DND-41 (cell line): Measurements from ENCODE around the gene NNMT.

ENCODE experiments used
- CTCF ChIP-seq: IDR thresholded peaks from 2 replicates; pipeline ENCODE4 v1.5.1; 2012; ENCODE audit warnings: borderline replicate concordance, low read length, moderate library complexity, mild to moderate bottlenecking; ENCODE audit not compliant: poor library complexity, severe bottlenecking; ENCODE audit errors: extremely low read depth
- EZH2 ChIP-seq: IDR thresholded peaks from 3 replicates; pipeline ENCODE4 v1.6.1; 2012; ENCODE audit warnings: borderline replicate concordance, low read depth, mild to moderate bottlenecking, moderate library complexity, low read length, inconsistent platforms; ENCODE audit not compliant: severe bottlenecking

- no peak for TF ChIP-seq CTCF
- TF ChIP-seq EZH2, result no peak
Observed at GRCh38 chr11:114343020-114343419, 46.8 kb downstream of the NNMT start.
